Common myeloid progenitor, CD34-positive (primary cell): Measurements from ENCODE around the gene CIRBP.

Source experiments
- CTCF ChIA-PET: fragments of 350-600 bp; sonication (Branson Sonifier 250); formaldehyde crosslinking; loops from one replicate; lab custom pipeline; 2021; ENCODE audit warnings: antibody characterized with exemption; lab: Charles Lee
- POLR2A ChIA-PET: fragments of 350-600 bp; sonication (Branson Sonifier 250); formaldehyde crosslinking; loops from one replicate; lab custom pipeline; 2021; ENCODE audit warnings: antibody characterized with exemption; lab: Charles Lee
- DNase-seq, 3 donors: peaks; one replicate each; pipeline versions ENCODE4 v3.0.0 to v3.0.0-alpha.2; 2013
- H3K27ac ChIP-seq, 2 experiments: 1 replicate in 1 of 2; 2 replicates in 1 of 2; pipeline ENCODE4 v1.7.0; 2013; ENCODE audit warnings: inconsistent platforms in 2 of 2, low read length in 2 of 2, mild to moderate bottlenecking in 2 of 2, low read depth in 1 of 2, moderate library complexity in 1 of 2; ENCODE audit not compliant: severe bottlenecking in 2 of 2, insufficient read depth in 1 of 2, poor library complexity in 1 of 2
- H3K27me3 ChIP-seq, 5 experiments: replicated peaks in 2 of 5; 1 replicate in 3 of 5; 2 replicates in 2 of 5; pipeline versions ENCODE4 v1.6.1 to v1.7.0; 2013; ENCODE audit warnings: low read length in 4 of 5, mild to moderate bottlenecking in 2 of 5, moderate library complexity in 2 of 5, inconsistent platforms in 1 of 5; ENCODE audit not compliant: insufficient read depth in 5 of 5, control insufficient read depth in 4 of 5
- H3K36me3 ChIP-seq, 4 experiments: 1 replicate in 2 of 4; 2 replicates in 2 of 4; pipeline versions ENCODE4 v1.6.1 to v1.7.0; 2013; ENCODE audit warnings: low read length in 3 of 4, control low read depth in 1 of 4, mild to moderate bottlenecking in 1 of 4; ENCODE audit not compliant: control insufficient read depth in 4 of 4, insufficient read depth in 4 of 4
- H3K4me1 ChIP-seq, 4 experiments: 1 replicate in 3 of 4; 2 replicates in 1 of 4; pipeline versions ENCODE4 v1.6.1 to v1.7.1; 2013; ENCODE audit warnings: low read length in 3 of 4, mild to moderate bottlenecking in 3 of 4, control low read depth in 1 of 4, inconsistent platforms in 1 of 4, moderate library complexity in 1 of 4; ENCODE audit not compliant: control insufficient read depth in 4 of 4, insufficient read depth in 4 of 4; ENCODE audit errors: control extremely low read depth in 1 of 4
- H3K4me3 ChIP-seq, 7 experiments: 1 replicate in 4 of 7; 2 replicates in 3 of 7; pipeline versions ENCODE4 v1.5.1 to v1.7.0; 2013; ENCODE audit warnings: mild to moderate bottlenecking in 7 of 7, low read length in 6 of 7, moderate library complexity in 6 of 7, inconsistent platforms in 2 of 7, low read depth in 2 of 7, control low read depth in 1 of 7; ENCODE audit not compliant: insufficient read depth in 4 of 7, control insufficient read depth in 1 of 7; ENCODE audit errors: extremely low read depth in 1 of 7
- H3K9me3 ChIP-seq, 5 experiments: 1 replicate in 4 of 5; 2 replicates in 1 of 5; pipeline versions ENCODE4 v1.6.1 to v1.7.1; 2013; ENCODE audit warnings: low read length in 4 of 5, mild to moderate bottlenecking in 2 of 5, inconsistent platforms in 1 of 5, low read depth in 1 of 5, moderate library complexity in 1 of 5; ENCODE audit not compliant: control insufficient read depth in 4 of 5, insufficient read depth in 2 of 5; ENCODE audit errors: control extremely low read depth in 1 of 5
- WGBS: methylation state at CpG from one replicate; pipeline ENCODE4 v1.1.5; 2013; ENCODE audit not compliant: insufficient coverage; 5-methylcytosine and 5-hydroxymethylcytosine counted together

Gene CIRBP

GRCh38 chr19:1256646-1257474 is 12.3 kb upstream of the CIRBP start:
- peaks cover 0 to 92% (median 77%) of the 10 kb centered on the region in 4 experiments for H3K4me1 ChIP-seq
- 94% methylated on average over 39 of the region's 46 CpGs for WGBS
- no peaks in the 10 kb centered on the region for H3K27me3 ChIP-seq
- CTCF ChIA-PET: interaction anchor here (1.3 to 17.7 kb wide), 3 partner anchors 8 to 43 kb away, joined by 3 to 268 read pairs (median 60); no protein-coding TSS in a partner anchor
- H3K36me3 ChIP-seq: peaks cover 3 to 46% (median 31%) of the 10 kb centered on the region in 4 experiments
- DNase-seq: no peak
- no peak overlapping the region for H3K4me3 ChIP-seq
- H3K9me3 ChIP-seq: no peaks in the 10 kb centered on the region
- H3K27ac ChIP-seq: no peak overlapping the region
- POLR2A ChIA-PET: interaction anchor here (7.0 kb wide), 1 partner anchor 11 kb away, joined by 98 read pairs; the partner anchor contains the start of gene CIRBP

DNA sequence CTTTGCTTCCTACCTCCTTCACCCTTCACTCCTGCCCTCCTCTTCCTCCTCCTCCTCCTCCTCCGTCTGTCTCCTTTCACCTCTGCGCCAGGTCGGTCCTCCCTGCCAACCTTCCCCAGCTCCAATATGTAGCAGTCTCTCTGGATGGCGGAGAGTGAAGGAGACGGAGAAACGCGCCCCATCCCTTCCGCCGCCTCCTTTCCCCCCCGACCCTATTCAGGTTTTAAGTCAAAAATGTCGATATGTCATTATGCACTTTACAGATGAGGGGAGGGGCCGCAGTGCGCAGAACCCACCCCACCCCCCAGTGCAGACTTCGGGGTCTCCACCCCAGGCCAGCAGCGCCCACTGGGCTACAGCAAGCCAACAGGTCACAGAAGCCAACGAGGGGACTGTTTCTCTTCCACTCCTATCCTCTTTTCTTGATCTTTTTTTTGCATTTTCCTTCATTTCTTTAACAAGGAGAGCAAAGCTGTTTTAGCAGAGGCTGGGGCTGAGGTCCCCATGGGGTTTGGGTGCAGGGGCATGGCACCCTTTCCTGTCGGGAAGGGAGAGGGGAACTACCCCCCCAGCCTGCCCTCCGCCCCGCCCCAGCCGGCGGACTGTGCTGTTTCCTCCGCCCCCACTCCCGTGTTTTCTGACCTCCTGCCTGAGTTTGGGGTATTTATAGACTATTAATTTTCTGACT is 11.5 kb upstream of the CIRBP start:
- ChIA-PET POLR2A (interaction anchor here (7.0 kb wide), 1 partner anchor 10 kb away, joined by 98 read pairs; the partner anchor contains the start of gene CIRBP), CTCF (interaction anchor here (1.3 to 17.7 kb wide), 3 partner anchors 7 to 44 kb away, joined by 3 to 268 read pairs (median 60); no protein-coding TSS in a partner anchor)
- Histone ChIP-seq H3K9me3 (no peaks in the 10 kb centered on the region), H3K36me3 (peaks cover 3 to 46% (median 31%) of the 10 kb centered on the region in 4 experiments), H3K27me3 (no peaks in the 10 kb centered on the region), H3K27ac (peak overlapping the region in 1 of 2 experiments; percentile 43), H3K4me3 (peak overlapping the region in 1 of 7 experiments; percentile 13), H3K4me1 (peaks cover 0 to 94% (median 82%) of the 10 kb centered on the region in 4 experiments)
- DNase-seq: no peak
- WGBS: 85% methylated on average over 5 of the region's 23 CpGs

DNA sequence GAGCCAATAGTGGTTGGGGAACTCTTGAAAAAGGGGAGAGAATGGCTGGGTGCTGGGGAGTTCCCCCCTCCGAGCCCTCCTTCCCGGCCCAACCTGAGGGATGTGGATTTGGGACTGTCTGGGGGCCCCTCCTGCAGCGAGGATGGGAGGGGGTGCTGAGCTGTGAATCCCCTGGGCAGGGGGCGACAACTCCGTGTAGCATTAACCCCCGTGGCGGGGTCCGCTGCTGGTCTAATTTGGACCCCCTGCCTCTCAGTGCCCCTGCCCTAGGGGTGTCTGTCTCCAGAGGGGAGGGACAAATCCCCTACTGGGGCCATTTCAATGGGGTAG is 11.0 kb upstream of the CIRBP start:
- no peaks in the 10 kb centered on the region for H3K27me3 ChIP-seq
- ChIA-PET POLR2A (interaction anchor here (1.8 kb wide), 1 partner anchor 14 kb away, joined by 6 read pairs; no protein-coding TSS in a partner anchor), CTCF (interaction anchor here (0.6 to 17.7 kb wide), 4 partner anchors 7 to 394 kb away, joined by 3 to 268 read pairs (median 32); no protein-coding TSS in a partner anchor)
- H3K4me1 ChIP-seq: peaks cover 0 to 95% (median 85%) of the 10 kb centered on the region in 4 experiments
- H3K4me3 ChIP-seq: no peak overlapping the region
- no peak for DNase-seq
- H3K36me3 ChIP-seq: peaks cover 3 to 46% (median 31%) of the 10 kb centered on the region in 4 experiments
- H3K27ac ChIP-seq: peak overlapping the region in 1 of 2 experiments; percentile 43
- H3K9me3 ChIP-seq: no peaks in the 10 kb centered on the region
- WGBS: 89% methylated on average over 5 of the region's 8 CpGs

DNA sequence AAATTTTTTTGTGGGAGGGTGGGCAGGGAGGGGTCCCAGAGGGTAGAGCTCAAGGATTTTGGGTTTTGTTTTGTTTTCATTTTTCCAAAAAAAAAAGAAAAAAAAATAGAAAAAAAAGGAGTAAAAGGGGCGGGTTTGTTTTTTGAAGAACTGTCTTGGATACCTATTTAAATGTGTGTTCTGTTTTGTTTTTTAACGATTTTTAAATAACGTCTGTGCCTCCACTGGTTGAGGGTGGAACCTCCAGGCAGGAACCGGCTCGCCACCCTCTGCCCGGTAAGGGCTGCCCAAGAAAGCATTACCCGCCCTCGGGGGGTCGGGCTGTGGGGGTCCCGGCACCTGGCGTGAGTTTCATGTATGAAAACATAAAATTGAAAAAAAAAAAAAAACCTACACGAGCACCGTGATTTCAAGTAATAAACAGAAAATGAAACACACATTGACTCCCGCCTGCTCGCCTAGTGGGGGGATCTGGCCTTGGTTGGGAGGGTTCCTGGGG is 10.4 kb upstream of the CIRBP start:
- Histone ChIP-seq H3K4me1 (peaks cover 0 to 92% (median 81%) of the 10 kb centered on the region in 4 experiments), H3K4me3 (peak overlapping the region in 5 of 7 experiments; percentile 19 to 85 (median 46)), H3K36me3 (peaks cover 3 to 44% (median 31%) of the 10 kb centered on the region in 4 experiments), H3K27ac (peak overlapping the region in 1 of 2 experiments; percentile 68), H3K27me3 (no peaks in the 10 kb centered on the region), H3K9me3 (no peaks in the 10 kb centered on the region)
- 5% methylated on average over 5 of the region's 15 CpGs for WGBS
- no peak for DNase-seq
- ChIA-PET POLR2A (interaction anchor here (1.2 to 1.8 kb wide), 2 partner anchors 10 to 14 kb away, joined by 6 to 8 read pairs; partner anchors contain the start of gene CIRBP), CTCF (interaction anchor here (0.6 to 17.7 kb wide), 5 partner anchors 6 to 395 kb away, joined by 3 to 268 read pairs (median 5); partner anchors contain the start of gene CIRBP)

GRCh38 chr19:1259206-1259875 is 9.8 kb upstream of the CIRBP start:
- H3K9me3 ChIP-seq: no peaks in the 10 kb centered on the region
- peak overlapping the region in 6 of 7 experiments; percentile 15 to 85 (median 33) for H3K4me3 ChIP-seq
- peaks cover 0 to 86% (median 75%) of the 10 kb centered on the region in 4 experiments for H3K4me1 ChIP-seq
- POLR2A ChIA-PET: interaction anchor here (1.2 to 1.8 kb wide), 2 partner anchors 10 to 15 kb away, joined by 6 to 8 read pairs; partner anchors contain the start of gene CIRBP
- DNase-seq: peak in 2 of 3 donors; percentile 79 to 87
- H3K36me3 ChIP-seq: peaks cover 3 to 38% (median 28%) of the 10 kb centered on the region in 4 experiments
- no peaks in the 10 kb centered on the region for H3K27me3 ChIP-seq
- 7% methylated on average over 16 of the region's 17 CpGs for WGBS
- H3K27ac ChIP-seq: peak overlapping the region; percentile 7 to 68
- CTCF ChIA-PET: interaction anchor here (1.5 to 17.7 kb wide), 2 partner anchors 10 to 14 kb away, joined by 5 to 268 read pairs; partner anchors contain the start of gene CIRBP
